ENCODE results near the gene WNT3.

WNT3 gene

GRCh38 chr17:46834846-46835245 lies 16.4 kb upstream of the WNT3 start:
- DNase-seq, result no peak

- DNase-seq, result no peak
Observed at GRCh38 chr17:46833840-46834208, 15.3 kb upstream of the WNT3 start.

GRCh38 chr17:46832945-46833839 lies 14.7 kb upstream of the WNT3 start:
- no peak for DNase-seq

- DNase-seq, result no peak
Observed at GRCh38 chr17:46832331-46832821, 13.9 kb upstream of the WNT3 start.

GRCh38 chr17:46831573-46832330 lies 13.3 kb upstream of the WNT3 start:
- DNase-seq, result no peak

- no peak for DNase-seq
Observed at GRCh38 chr17:46827274-46827673, 8.8 kb upstream of the WNT3 start.

- DNase-seq, result no peak
Observed at GRCh38 chr17:46826116-46826515, 7.6 kb upstream of the WNT3 start.

GRCh38 chr17:46823657-46824056 lies 5.2 kb upstream of the WNT3 start:
- no peak for DNase-seq

- peak; percentile 25 for DNase-seq
Observed at GRCh38 chr17:46822388-46822921, 4.0 kb upstream of the WNT3 start.

- DNase-seq, result no peak
Observed at GRCh38 chr17:46821482-46822387, 3.2 kb upstream of the WNT3 start.

GRCh38 chr17:46820592-46821450 lies 2.3 kb upstream of the WNT3 start:
- no peak for DNase-seq

- no peak for DNase-seq
Observed at GRCh38 chr17:46819906-46820351, 1.4 kb upstream of the WNT3 start.

GRCh38 chr17:46818929-46819859 lies 702 bp upstream of the WNT3 start:
- no peak for DNase-seq

GRCh38 chr17:46817901-46818209 lies 637 bp downstream of the WNT3 start:
- no peak for DNase-seq

GRCh38 chr17:46817151-46817900 lies 1.2 kb downstream of the WNT3 start:
- no peak for DNase-seq

- DNase-seq, result no peak
Observed at GRCh38 chr17:46815474-46816353, 2.8 kb downstream of the WNT3 start.

- no peak for DNase-seq
Observed at GRCh38 chr17:46814446-46814845, 4.0 kb downstream of the WNT3 start.

GRCh38 chr17:46813920-46814319 lies 4.6 kb downstream of the WNT3 start:
- DNase-seq, result no peak

Measured in activated CD4-positive, alpha-beta T cell treated with anti-CD3 and anti-CD28 coated beads, Interleukin-2, amount 50 U/mL, for 1 hour (primary cell).